Keratinocyte (primary cell): Measurements from ENCODE around the gene RARRES1. TPM values are rescaled to one million over a fixed set of nuclear protein-coding genes. Genes with fewer than 3 reads are reported as not detected.

Source experiments
- DNase-seq: peaks from one replicate; pipeline ENCODE4 v3.0.0-alpha.2; 2011; ENCODE audit warnings: low read depth, missing footprints, low spot score
- FAIRE-seq: peaks from 2 replicates; lab custom pipeline; 2011; peaks lifted over from hg19 to GRCh38; lab: Jason Lieb, UNC
- H2AFZ ChIP-seq: 2 replicates; pipeline ENCODE4 v1.6.0; 2012; ENCODE audit warnings: low read length, control low read depth, inconsistent platforms; ENCODE audit not compliant: control insufficient read depth
- H3K27ac ChIP-seq: 2 replicates; pipeline ENCODE4 v1.5.1; 2011; ENCODE audit warnings: low read length; ENCODE audit not compliant: control insufficient read depth, insufficient read depth
- H3K27me3 ChIP-seq: 3 replicates; pipeline ENCODE4 v1.6.0; 2011; ENCODE audit warnings: low read length; ENCODE audit not compliant: control insufficient read depth, insufficient read depth; ENCODE audit errors: extremely low read depth
- H3K36me3 ChIP-seq, 2 experiments: 2 replicates in 1 of 2; 3 replicates in 1 of 2; pipeline ENCODE4 v1.5.1; 2011; ENCODE audit warnings: low read length in 2 of 2, mild to moderate bottlenecking in 1 of 2; ENCODE audit not compliant: control insufficient read depth in 2 of 2, insufficient read depth in 2 of 2; ENCODE audit errors: extremely low read depth in 1 of 2
- H3K4me1 ChIP-seq: 3 replicates; pipeline ENCODE4 v1.5.1; 2011; ENCODE audit warnings: low read length; ENCODE audit not compliant: control insufficient read depth, insufficient read depth; ENCODE audit errors: extremely low read depth
- H3K4me2 ChIP-seq: 3 replicates; pipeline ENCODE4 v1.6.0; 2011; ENCODE audit warnings: low read depth, low read length; ENCODE audit not compliant: control insufficient read depth, insufficient read depth; ENCODE audit errors: extremely low read depth
- H3K4me3 ChIP-seq, 3 experiments: fragments of 200-600 bp in 1 of 3; sonication (generic) in 1 of 3; 2 replicates in 2 of 3; 3 replicates in 1 of 3; pipeline ENCODE4 v1.5.1; 2011 to 2016; ENCODE audit warnings: low read length in 3 of 3, mild to moderate bottlenecking in 3 of 3, control low read depth in 2 of 3, inconsistent platforms in 1 of 3, low read depth in 1 of 3, mixed read lengths in 1 of 3, mixed run types in 1 of 3, moderate library complexity in 1 of 3; ENCODE audit not compliant: control insufficient read depth in 2 of 3, insufficient read depth in 2 of 3; ENCODE audit errors: extremely low read depth in 1 of 3
- H3K79me2 ChIP-seq: 2 replicates; pipeline ENCODE4 v1.6.0; 2012; ENCODE audit warnings: low read length; ENCODE audit not compliant: control insufficient read depth, insufficient read depth
- H3K9ac ChIP-seq: 3 replicates; pipeline ENCODE4 v1.6.0; 2011; ENCODE audit warnings: low read length; ENCODE audit not compliant: control insufficient read depth, insufficient read depth; ENCODE audit errors: extremely low read depth
- H3K9me1 ChIP-seq: 3 replicates; pipeline ENCODE4 v1.6.0; 2011; ENCODE audit warnings: low read length; ENCODE audit not compliant: control insufficient read depth, insufficient read depth; ENCODE audit errors: extremely low read depth
- H3K9me3 ChIP-seq: 2 replicates; pipeline ENCODE4 v1.5.1; 2012; ENCODE audit warnings: low read depth, low read length; ENCODE audit not compliant: control insufficient read depth
- H4K20me1 ChIP-seq: 3 replicates; pipeline ENCODE4 v1.6.0; 2011; ENCODE audit warnings: low read length; ENCODE audit not compliant: control insufficient read depth, insufficient read depth; ENCODE audit errors: extremely low read depth
- EZH2 ChIP-seq: IDR thresholded peaks from one replicate; pipeline ENCODE4 v1.6.1; 2012; ENCODE audit warnings: inconsistent platforms, mild to moderate bottlenecking, low read length, moderate library complexity
- dilution Hi-C: fragments of 300-500 bp; cut with MboI; formaldehyde crosslinking; loops from one replicate; pipeline ENCODE4 v1.7.0; 2020; ENCODE audit warnings: low sequenced_read_pairs; ENCODE audit not compliant: extremely low pct_ligation_motif_present
- polyA plus RNA-seq, 5 experiments: library from polyadenylated mRNA; depleted of rRNA in 3 of 5; stranded (reverse) in 3 of 5; stranded (forward) in 1 of 5; unstranded in 1 of 5; fragments of >200 nt; gene quantifications; 1 replicate in 1 of 5; 2 replicates in 3 of 5; 3 replicates in 1 of 5; pipeline versions ENCODE4 v1.2.1 to v1.2.3, GENCODE V29; 2011 to 2012; ENCODE audit warnings: missing spikeins in 2 of 5, low read depth in 1 of 5, low replicate concordance in 1 of 5
- TF ChIP-seq, protein P1 (sequence below), 3 experiments: IDR thresholded peaks in 1 of 3; conservative IDR thresholded peaks in 1 of 3; optimal IDR thresholded peaks in 1 of 3; 2 replicates in 2 of 3; 3 replicates in 1 of 3; pipeline versions ENCODE3 to v1.5.1; 2011; ENCODE audit warnings: low read length in 3 of 3, mild to moderate bottlenecking in 3 of 3, moderate library complexity in 2 of 3, control low read depth in 1 of 3, inconsistent platforms in 1 of 3; ENCODE audit not compliant: insufficient read depth in 2 of 3; ENCODE audit errors: extremely low read depth in 1 of 3

RARRES1 gene
- polyA plus RNA-seq, 1 donor (not counting 4 experiments of a cell fraction or from before 2014, with no cell fraction given), result not detected

DNA sequence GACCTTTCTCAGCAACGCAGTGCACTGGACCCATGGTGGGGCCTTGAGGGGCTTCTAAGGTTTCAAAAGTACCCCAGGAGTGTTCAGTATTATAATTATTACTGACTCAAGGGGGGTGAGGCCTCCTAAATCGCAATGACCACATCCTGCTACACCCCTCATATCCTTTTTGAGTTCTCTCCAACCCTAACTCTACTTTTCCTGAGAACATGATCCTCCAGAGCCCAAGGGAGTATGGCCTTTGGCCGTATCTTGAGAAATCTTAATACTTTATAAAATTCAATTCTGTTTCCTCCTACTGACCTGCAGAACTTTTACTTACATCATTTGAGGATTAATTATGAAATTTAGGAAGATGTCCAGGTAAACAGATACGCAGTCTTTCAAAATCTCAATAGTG is 30.4 kb upstream of the RARRES1 start:
- no peak overlapping the region for H3K27ac ChIP-seq
- H3K36me3 ChIP-seq, result no peaks in the 10 kb centered on the region
- H3K4me3 ChIP-seq, result no peak overlapping the region
- H3K79me2 ChIP-seq, result no peaks in the 10 kb centered on the region
- FAIRE-seq, result no peak
- no peaks in the 10 kb centered on the region for H3K4me1 ChIP-seq
- H3K27me3 ChIP-seq, result no peaks in the 10 kb centered on the region
- H3K9ac ChIP-seq, result no peak overlapping the region
- no peak overlapping the region for H2AFZ ChIP-seq
- dilution Hi-C loops, result no loop called here
- DNase-seq, result no peak
- H4K20me1 ChIP-seq, result no peaks in the 10 kb centered on the region
- no peaks in the 10 kb centered on the region for H3K9me1 ChIP-seq
- no peaks in the 10 kb centered on the region for H3K9me3 ChIP-seq
- H3K4me2 ChIP-seq, result no peak overlapping the region
- no peak for TF ChIP-seq EZH2
- TF ChIP-seq, protein P1, sequence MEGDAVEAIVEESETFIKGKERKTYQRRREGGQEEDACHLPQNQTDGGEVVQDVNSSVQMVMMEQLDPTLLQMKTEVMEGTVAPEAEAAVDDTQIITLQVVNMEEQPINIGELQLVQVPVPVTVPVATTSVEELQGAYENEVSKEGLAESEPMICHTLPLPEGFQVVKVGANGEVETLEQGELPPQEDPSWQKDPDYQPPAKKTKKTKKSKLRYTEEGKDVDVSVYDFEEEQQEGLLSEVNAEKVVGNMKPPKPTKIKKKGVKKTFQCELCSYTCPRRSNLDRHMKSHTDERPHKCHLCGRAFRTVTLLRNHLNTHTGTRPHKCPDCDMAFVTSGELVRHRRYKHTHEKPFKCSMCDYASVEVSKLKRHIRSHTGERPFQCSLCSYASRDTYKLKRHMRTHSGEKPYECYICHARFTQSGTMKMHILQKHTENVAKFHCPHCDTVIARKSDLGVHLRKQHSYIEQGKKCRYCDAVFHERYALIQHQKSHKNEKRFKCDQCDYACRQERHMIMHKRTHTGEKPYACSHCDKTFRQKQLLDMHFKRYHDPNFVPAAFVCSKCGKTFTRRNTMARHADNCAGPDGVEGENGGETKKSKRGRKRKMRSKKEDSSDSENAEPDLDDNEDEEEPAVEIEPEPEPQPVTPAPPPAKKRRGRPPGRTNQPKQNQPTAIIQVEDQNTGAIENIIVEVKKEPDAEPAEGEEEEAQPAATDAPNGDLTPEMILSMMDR (optimal IDR thresholded peaks at IDR 0.05 in 1 of 3, IDR thresholded peaks at IDR 0.05 in 1 of 3, conservative IDR thresholded peaks at IDR 0.05 in 1 of 3; ENCODE audit: extremely low read depth in 1 of 3, insufficient read depth in 2 of 3, low read length in 3 of 3), result no peak

DNA sequence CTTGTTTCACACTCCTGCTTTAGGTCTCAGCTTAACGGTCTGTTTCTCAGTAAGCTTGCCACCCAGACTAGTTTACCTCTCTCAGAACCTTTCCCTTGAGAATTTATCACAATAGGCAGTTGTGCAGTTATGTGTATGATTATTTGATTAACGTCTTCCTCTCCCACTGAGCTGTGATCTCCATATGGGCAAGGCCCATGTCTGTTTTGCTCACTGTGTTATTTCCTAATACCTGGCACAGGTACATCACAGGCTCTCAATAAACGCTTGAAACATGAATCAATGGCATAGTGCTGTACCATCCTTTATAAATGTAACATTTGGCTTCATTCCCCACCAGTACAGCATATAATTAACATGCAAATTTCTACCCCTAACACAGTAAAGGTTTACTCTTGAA is 29.1 kb upstream of the RARRES1 start:
- Histone ChIP-seq H3K9me1 (no peaks in the 10 kb centered on the region), H3K9ac (no peak overlapping the region), H3K9me3 (no peaks in the 10 kb centered on the region), H3K79me2 (no peaks in the 10 kb centered on the region), H3K27me3 (no peaks in the 10 kb centered on the region), H2AFZ (no peak overlapping the region), H3K4me1 (no peaks in the 10 kb centered on the region), H4K20me1 (no peaks in the 10 kb centered on the region), H3K36me3 (no peaks in the 10 kb centered on the region), H3K4me3 (no peak overlapping the region), H3K27ac (no peak overlapping the region), H3K4me2 (no peak overlapping the region)
- DNase-seq (no peak), FAIRE-seq (no peak)
- dilution Hi-C loops, result no loop called here
- TF ChIP-seq, protein P1 (optimal IDR thresholded peaks at IDR 0.05 in 1 of 3, IDR thresholded peaks at IDR 0.05 in 1 of 3, conservative IDR thresholded peaks at IDR 0.05 in 1 of 3; ENCODE audit: extremely low read depth in 1 of 3, insufficient read depth in 2 of 3, low read length in 3 of 3), result no peak
- no peak for TF ChIP-seq EZH2
